ENCODE results near the gene AGER.

- TF ChIP-seq BCLAF1 (IDR thresholded peaks at IDR 0.05; ENCODE audit: borderline replicate concordance in 1 of 2, control insufficient read depth in 1 of 2, low read depth in 2 of 2, low read length in 1 of 2) (no peak), RB1 (IDR thresholded peaks at IDR 0.05; ENCODE audit: low read depth) (peak; percentile 34), POLR2AphosphoS5 (IDR thresholded peaks at IDR 0.05; ENCODE audit: control insufficient read depth, insufficient read depth, low read depth, low read length) (no peak), SMAD4 (CRISPR knock-in tag; conservative IDR thresholded peaks at IDR 0.05) (peak; percentile 30), POLR3A (IDR thresholded peaks at IDR 0.05; ENCODE audit: borderline replicate concordance, extremely low read depth, insufficient read depth, insufficient read length) (no peak), MYC (IDR thresholded peaks at IDR 0.05; ENCODE audit: low read depth, low read length) (peak; percentile 4; the same call in 1 of the 2 replicates), MYC (CRISPR knock-in tag; IDR thresholded peaks at IDR 0.05; ENCODE audit: borderline replicate concordance, low read depth) (peak; percentile 46; the same call in 1 of the 2 replicates), BHLHE40 (IDR thresholded peaks at IDR 0.05; ENCODE audit: low read length) (no peak)
- TF ChIP-seq, protein P1, sequence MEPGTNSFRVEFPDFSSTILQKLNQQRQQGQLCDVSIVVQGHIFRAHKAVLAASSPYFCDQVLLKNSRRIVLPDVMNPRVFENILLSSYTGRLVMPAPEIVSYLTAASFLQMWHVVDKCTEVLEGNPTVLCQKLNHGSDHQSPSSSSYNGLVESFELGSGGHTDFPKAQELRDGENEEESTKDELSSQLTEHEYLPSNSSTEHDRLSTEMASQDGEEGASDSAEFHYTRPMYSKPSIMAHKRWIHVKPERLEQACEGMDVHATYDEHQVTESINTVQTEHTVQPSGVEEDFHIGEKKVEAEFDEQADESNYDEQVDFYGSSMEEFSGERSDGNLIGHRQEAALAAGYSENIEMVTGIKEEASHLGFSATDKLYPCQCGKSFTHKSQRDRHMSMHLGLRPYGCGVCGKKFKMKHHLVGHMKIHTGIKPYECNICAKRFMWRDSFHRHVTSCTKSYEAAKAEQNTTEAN (CRISPR knock-in tag; IDR thresholded peaks at IDR 0.05), result no peak
- TF ChIP-seq, protein P2, sequence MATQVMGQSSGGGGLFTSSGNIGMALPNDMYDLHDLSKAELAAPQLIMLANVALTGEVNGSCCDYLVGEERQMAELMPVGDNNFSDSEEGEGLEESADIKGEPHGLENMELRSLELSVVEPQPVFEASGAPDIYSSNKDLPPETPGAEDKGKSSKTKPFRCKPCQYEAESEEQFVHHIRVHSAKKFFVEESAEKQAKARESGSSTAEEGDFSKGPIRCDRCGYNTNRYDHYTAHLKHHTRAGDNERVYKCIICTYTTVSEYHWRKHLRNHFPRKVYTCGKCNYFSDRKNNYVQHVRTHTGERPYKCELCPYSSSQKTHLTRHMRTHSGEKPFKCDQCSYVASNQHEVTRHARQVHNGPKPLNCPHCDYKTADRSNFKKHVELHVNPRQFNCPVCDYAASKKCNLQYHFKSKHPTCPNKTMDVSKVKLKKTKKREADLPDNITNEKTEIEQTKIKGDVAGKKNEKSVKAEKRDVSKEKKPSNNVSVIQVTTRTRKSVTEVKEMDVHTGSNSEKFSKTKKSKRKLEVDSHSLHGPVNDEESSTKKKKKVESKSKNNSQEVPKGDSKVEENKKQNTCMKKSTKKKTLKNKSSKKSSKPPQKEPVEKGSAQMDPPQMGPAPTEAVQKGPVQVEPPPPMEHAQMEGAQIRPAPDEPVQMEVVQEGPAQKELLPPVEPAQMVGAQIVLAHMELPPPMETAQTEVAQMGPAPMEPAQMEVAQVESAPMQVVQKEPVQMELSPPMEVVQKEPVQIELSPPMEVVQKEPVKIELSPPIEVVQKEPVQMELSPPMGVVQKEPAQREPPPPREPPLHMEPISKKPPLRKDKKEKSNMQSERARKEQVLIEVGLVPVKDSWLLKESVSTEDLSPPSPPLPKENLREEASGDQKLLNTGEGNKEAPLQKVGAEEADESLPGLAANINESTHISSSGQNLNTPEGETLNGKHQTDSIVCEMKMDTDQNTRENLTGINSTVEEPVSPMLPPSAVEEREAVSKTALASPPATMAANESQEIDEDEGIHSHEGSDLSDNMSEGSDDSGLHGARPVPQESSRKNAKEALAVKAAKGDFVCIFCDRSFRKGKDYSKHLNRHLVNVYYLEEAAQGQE (IDR thresholded peaks at IDR 0.05; ENCODE audit: borderline replicate concordance), result no peak
- TF ChIP-seq, protein P2 (CRISPR knock-in tag; IDR thresholded peaks at IDR 0.05; ENCODE audit: low read depth), result no peak
These were observed 6.8 kb downstream of the AGER start for GRCh38 chr6:32177183-32177787.
